NOMO-1 treated with dmso at 0.1 percent for 144 hours (cell line): ENCODE data around the gene KIF6.
"Not testable (repeated sequence)": the region's sequence is repeated elsewhere in the genome, so short reads cannot be mapped to it uniquely, and the experiment has no call there.

Experiments
- DNase-seq: peaks from one replicate; lab custom pipeline; 2025; ENCODE audit not compliant: unreplicated experiment; lab: John Stamatoyannopoulos, UW

KIF6 gene

GRCh38 chr6:39724787-39725631 lies at the start of gene KIF6:
Gene KIF6, minus strand, starts transcription at chr6:39725408. Its CDS starts 98 bp downstream, at chr6:39725310.
- DNase-seq = peak; percentile 75

GRCh38 chr6:39773782-39774181 lies 48.6 kb upstream of the KIF6 start:
- no peak for DNase-seq

- no peak for DNase-seq
Observed at GRCh38 chr6:39772559-39773273, 47.5 kb upstream of the KIF6 start.

GRCh38 chr6:39770446-39770845 lies 45.2 kb upstream of the KIF6 start:
- no peak for DNase-seq

GRCh38 chr6:39769012-39769411 lies 43.8 kb upstream of the KIF6 start:
- DNase-seq = no peak

- no peak for DNase-seq
Observed at GRCh38 chr6:39765508-39766065, 40.4 kb upstream of the KIF6 start.

- no peak for DNase-seq
Observed at GRCh38 chr6:39760226-39760952, 35.2 kb upstream of the KIF6 start.

- no peak for DNase-seq
Observed at GRCh38 chr6:39758905-39759605, 33.8 kb upstream of the KIF6 start.

- no peak for DNase-seq
Observed at GRCh38 chr6:39756582-39756981, 31.4 kb upstream of the KIF6 start.

- no peak for DNase-seq
Observed at GRCh38 chr6:39755231-39755630, 30.0 kb upstream of the KIF6 start.

GRCh38 chr6:39754514-39755115 lies 29.4 kb upstream of the KIF6 start:
- DNase-seq = no peak

- DNase-seq = no peak
Observed at GRCh38 chr6:39753725-39754045, 28.5 kb upstream of the KIF6 start.

- no peak for DNase-seq
Observed at GRCh38 chr6:39752835-39753724, 27.9 kb upstream of the KIF6 start.

GRCh38 chr6:39746795-39747194 lies 21.6 kb upstream of the KIF6 start:
- DNase-seq = no peak

GRCh38 chr6:39733704-39734103 lies 8.5 kb upstream of the KIF6 start:
- DNase-seq = no peak

- no peak for DNase-seq
Observed at GRCh38 chr6:39731565-39731964, 6.4 kb upstream of the KIF6 start.

- DNase-seq = no peak
Observed at GRCh38 chr6:39729945-39730344, 4.7 kb upstream of the KIF6 start.

- DNase-seq = no peak
Observed at GRCh38 chr6:39725632-39725997, 407 bp upstream of the KIF6 start.

- DNase-seq = not testable (repeated sequence)
Observed at GRCh38 chr6:39723350-39723749, 1.9 kb downstream of the KIF6 start.

- DNase-seq = no peak
Observed at GRCh38 chr6:39714802-39715201, 10.4 kb downstream of the KIF6 start.
